WTC11 (cell line): ENCODE measurements around the gene FCHO1.

Source experiments
- ATF1 ChIP-seq: sonication (generic); formaldehyde crosslinking; IDR thresholded peaks from 2 replicates; pipeline ENCODE4 v1.8.1; 2023; ENCODE audit warnings: mild to moderate bottlenecking, moderate library complexity, missing genetic modification reagents
- ESRRA ChIP-seq: sonication (generic); formaldehyde crosslinking; IDR thresholded peaks from 2 replicates; pipeline ENCODE4 v1.8.1; 2022; ENCODE audit warnings: mild to moderate bottlenecking, missing genetic modification reagents, borderline replicate concordance
- FOXJ3 ChIP-seq: sonication (generic); formaldehyde crosslinking; IDR thresholded peaks from 2 replicates; pipeline ENCODE4 v1.9.0; 2021; ENCODE audit warnings: missing genetic modification reagents, mild to moderate bottlenecking, borderline replicate concordance
- GABPB1 ChIP-seq: sonication (generic); formaldehyde crosslinking; IDR thresholded peaks from 2 replicates; pipeline ENCODE4 v1.8.1; 2023; ENCODE audit warnings: mild to moderate bottlenecking, missing genetic modification reagents
- TF ChIP-seq, protein P1 (sequence below): fragments of 200-600 bp; IDR thresholded peaks from 2 replicates; pipeline ENCODE4 v1.8.0; 2022; ENCODE audit warnings: antibody characterized with exemption
- TF ChIP-seq, protein P2 (sequence below): sonication (generic); formaldehyde crosslinking; IDR thresholded peaks from 2 replicates; pipeline ENCODE4 v1.8.1; 2023; ENCODE audit warnings: mild to moderate bottlenecking, moderate library complexity, missing genetic modification reagents
- TF ChIP-seq, protein P3 (sequence below): sonication (generic); formaldehyde crosslinking; IDR thresholded peaks from 2 replicates; pipeline ENCODE4 v1.8.0; 2022; ENCODE audit warnings: mild to moderate bottlenecking, missing genetic modification reagents

DNA sequence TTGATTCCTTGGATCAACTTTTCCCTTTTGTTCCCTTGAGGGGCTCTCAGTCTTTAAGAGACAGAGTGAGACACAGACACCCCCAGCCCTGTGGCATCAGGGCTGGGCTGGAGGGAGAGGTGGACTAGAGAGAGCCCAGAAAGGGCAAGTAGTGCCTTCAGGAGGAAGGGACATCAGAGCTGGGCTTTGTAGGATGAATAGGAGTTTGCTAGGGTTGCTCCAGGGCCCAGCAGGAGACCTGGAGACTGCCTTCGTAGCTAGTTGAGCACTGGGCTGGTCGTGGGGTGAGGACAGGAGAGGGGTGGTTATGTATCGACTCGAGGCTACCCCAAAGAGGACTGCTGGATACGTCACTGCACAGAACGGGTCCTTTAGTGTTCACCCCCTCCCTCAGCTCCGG lies 26.6 kb upstream of the FCHO1 start:
- TF ChIP-seq, protein P1, sequence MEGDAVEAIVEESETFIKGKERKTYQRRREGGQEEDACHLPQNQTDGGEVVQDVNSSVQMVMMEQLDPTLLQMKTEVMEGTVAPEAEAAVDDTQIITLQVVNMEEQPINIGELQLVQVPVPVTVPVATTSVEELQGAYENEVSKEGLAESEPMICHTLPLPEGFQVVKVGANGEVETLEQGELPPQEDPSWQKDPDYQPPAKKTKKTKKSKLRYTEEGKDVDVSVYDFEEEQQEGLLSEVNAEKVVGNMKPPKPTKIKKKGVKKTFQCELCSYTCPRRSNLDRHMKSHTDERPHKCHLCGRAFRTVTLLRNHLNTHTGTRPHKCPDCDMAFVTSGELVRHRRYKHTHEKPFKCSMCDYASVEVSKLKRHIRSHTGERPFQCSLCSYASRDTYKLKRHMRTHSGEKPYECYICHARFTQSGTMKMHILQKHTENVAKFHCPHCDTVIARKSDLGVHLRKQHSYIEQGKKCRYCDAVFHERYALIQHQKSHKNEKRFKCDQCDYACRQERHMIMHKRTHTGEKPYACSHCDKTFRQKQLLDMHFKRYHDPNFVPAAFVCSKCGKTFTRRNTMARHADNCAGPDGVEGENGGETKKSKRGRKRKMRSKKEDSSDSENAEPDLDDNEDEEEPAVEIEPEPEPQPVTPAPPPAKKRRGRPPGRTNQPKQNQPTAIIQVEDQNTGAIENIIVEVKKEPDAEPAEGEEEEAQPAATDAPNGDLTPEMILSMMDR: no peak
- TF ChIP-seq ATF1 (no peak), GABPB1 (CRISPR knock-in tag) (no peak), FOXJ3 (no peak), ESRRA (no peak)
- TF ChIP-seq, protein P2, sequence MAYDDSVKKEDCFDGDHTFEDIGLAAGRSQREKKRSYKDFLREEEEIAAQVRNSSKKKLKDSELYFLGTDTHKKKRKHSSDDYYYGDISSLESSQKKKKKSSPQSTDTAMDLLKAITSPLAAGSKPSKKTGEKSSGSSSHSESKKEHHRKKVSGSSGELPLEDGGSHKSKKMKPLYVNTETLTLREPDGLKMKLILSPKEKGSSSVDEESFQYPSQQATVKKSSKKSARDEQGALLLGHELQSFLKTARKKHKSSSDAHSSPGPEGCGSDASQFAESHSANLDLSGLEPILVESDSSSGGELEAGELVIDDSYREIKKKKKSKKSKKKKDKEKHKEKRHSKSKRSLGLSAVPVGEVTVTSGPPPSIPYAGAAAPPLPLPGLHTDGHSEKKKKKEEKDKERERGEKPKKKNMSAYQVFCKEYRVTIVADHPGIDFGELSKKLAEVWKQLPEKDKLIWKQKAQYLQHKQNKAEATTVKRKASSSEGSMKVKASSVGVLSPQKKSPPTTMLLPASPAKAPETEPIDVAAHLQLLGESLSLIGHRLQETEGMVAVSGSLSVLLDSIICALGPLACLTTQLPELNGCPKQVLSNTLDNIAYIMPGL (CRISPR knock-in tag): no peak
- TF ChIP-seq, protein P3, sequence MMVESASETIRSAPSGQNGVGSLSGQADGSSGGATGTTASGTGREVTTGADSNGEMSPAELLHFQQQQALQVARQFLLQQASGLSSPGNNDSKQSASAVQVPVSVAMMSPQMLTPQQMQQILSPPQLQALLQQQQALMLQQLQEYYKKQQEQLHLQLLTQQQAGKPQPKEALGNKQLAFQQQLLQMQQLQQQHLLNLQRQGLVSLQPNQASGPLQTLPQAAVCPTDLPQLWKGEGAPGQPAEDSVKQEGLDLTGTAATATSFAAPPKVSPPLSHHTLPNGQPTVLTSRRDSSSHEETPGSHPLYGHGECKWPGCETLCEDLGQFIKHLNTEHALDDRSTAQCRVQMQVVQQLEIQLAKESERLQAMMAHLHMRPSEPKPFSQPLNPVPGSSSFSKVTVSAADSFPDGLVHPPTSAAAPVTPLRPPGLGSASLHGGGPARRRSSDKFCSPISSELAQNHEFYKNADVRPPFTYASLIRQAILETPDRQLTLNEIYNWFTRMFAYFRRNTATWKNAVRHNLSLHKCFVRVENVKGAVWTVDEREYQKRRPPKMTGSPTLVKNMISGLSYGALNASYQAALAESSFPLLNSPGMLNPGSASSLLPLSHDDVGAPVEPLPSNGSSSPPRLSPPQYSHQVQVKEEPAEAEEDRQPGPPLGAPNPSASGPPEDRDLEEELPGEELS: no peak
